ENCODE measurements around the gene UMAD1.
"Not testable (repeated sequence)": the region's sequence is repeated elsewhere in the genome, so short reads cannot be mapped to it uniquely, and the experiment has no call there.

DNA sequence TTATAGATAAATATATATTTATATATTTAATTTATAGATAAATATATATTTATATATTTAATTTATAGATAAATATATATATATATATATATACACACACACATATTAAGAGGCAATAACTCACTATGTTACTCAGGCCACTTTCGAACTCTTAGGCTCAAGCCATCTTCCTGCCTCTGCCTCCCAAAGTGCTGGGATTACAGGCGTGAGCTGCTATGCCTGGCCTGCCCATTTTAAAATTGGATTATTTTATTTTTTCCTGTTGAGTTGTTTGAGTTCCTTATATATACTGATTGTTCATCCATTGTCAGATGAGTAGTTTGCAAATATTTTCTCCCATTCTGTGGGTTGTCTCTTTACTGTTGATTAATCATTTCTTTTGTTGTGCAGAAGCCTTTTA, 39.1 kb downstream of the UMAD1 start:
- not testable (repeated sequence) for TF ChIP-seq SNAI2 (CRISPR knock-in tag; IDR thresholded peaks at IDR 0.05); PATZ1 (CRISPR knock-in tag; IDR thresholded peaks at IDR 0.05; ENCODE audit: borderline replicate concordance); BACH2 (CRISPR knock-in tag; IDR thresholded peaks at IDR 0.05; ENCODE audit: borderline replicate concordance); GLIS3 (CRISPR knock-in tag; IDR thresholded peaks at IDR 0.05); ZFP3 (CRISPR knock-in tag; IDR thresholded peaks at IDR 0.05); CSRNP3 (CRISPR knock-in tag; IDR thresholded peaks at IDR 0.05); ZFP30 (CRISPR knock-in tag; IDR thresholded peaks at IDR 0.05); ESRRG (CRISPR knock-in tag; IDR thresholded peaks at IDR 0.05)
- TF ChIP-seq, protein P1, sequence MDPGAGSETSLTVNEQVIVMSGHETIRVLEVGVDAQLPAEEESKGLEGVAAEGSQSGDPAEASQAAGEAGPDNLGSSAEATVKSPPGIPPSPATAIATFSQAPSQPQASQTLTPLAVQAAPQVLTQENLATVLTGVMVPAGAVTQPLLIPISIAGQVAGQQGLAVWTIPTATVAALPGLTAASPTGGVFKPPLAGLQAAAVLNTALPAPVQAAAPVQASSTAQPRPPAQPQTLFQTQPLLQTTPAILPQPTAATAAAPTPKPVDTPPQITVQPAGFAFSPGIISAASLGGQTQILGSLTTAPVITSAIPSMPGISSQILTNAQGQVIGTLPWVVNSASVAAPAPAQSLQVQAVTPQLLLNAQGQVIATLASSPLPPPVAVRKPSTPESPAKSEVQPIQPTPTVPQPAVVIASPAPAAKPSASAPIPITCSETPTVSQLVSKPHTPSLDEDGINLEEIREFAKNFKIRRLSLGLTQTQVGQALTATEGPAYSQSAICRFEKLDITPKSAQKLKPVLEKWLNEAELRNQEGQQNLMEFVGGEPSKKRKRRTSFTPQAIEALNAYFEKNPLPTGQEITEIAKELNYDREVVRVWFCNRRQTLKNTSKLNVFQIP (CRISPR knock-in tag; IDR thresholded peaks at IDR 0.05; ENCODE audit: borderline replicate concordance, low read depth) = not testable (repeated sequence)
- TF ChIP-seq, protein P2, sequence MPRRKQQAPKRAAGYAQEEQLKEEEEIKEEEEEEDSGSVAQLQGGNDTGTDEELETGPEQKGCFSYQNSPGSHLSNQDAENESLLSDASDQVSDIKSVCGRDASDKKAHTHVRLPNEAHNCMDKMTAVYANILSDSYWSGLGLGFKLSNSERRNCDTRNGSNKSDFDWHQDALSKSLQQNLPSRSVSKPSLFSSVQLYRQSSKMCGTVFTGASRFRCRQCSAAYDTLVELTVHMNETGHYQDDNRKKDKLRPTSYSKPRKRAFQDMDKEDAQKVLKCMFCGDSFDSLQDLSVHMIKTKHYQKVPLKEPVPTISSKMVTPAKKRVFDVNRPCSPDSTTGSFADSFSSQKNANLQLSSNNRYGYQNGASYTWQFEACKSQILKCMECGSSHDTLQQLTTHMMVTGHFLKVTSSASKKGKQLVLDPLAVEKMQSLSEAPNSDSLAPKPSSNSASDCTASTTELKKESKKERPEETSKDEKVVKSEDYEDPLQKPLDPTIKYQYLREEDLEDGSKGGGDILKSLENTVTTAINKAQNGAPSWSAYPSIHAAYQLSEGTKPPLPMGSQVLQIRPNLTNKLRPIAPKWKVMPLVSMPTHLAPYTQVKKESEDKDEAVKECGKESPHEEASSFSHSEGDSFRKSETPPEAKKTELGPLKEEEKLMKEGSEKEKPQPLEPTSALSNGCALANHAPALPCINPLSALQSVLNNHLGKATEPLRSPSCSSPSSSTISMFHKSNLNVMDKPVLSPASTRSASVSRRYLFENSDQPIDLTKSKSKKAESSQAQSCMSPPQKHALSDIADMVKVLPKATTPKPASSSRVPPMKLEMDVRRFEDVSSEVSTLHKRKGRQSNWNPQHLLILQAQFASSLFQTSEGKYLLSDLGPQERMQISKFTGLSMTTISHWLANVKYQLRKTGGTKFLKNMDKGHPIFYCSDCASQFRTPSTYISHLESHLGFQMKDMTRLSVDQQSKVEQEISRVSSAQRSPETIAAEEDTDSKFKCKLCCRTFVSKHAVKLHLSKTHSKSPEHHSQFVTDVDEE (CRISPR knock-in tag; IDR thresholded peaks at IDR 0.05) = not testable (repeated sequence)

Data from SK-N-SH treated with all-trans-retinoic acid at 6 μM for 48 hours (cell line).